ENCODE measurements around the gene CHD1L.

- TF ChIP-seq CTCF (IDR thresholded peaks at IDR 0.05) = no peak
- TF ChIP-seq POLR2A (IDR thresholded peaks at IDR 0.05) = no peak
Measured at GRCh38 chr1:147209825-147210821, 32.4 kb upstream of the CHD1L start.
